OCI-LY3 (cell line): ENCODE results near the gene PNLIPRP2.

Experiments
- CTCF ChIP-seq: fragments of 200-600, 300-600 bp; sonication (generic); IDR thresholded peaks from 2 replicates; pipeline ENCODE4 v1.5.1; 2014; ENCODE audit warnings: antibody characterized with exemption, low read length, low read depth
- EZH2phosphoT487 ChIP-seq: fragments of 200-600 bp; shearing (Covaris generic); IDR thresholded peaks from 2 replicates; pipeline ENCODE4 v1.6.1; 2018; ENCODE audit warnings: antibody characterized with exemption, mixed run types, low read depth

- TF ChIP-seq CTCF (no peak), EZH2phosphoT487 (no peak)
These were observed 66.9 kb downstream of the PNLIPRP2 start for GRCh38 chr10:116687633-116688032.
